GM12891 (cell line): ENCODE results near the gene NCKAP5.

Experiments
- PAX5 ChIP-seq: IDR thresholded peaks from 2 replicates; pipeline ENCODE4 v1.6.1; 2011; ENCODE audit warnings: low read length, moderate library complexity, mild to moderate bottlenecking; ENCODE audit not compliant: insufficient read depth, severe bottlenecking
- POLR2A ChIP-seq: IDR thresholded peaks from 2 replicates; pipeline ENCODE4 v1.6.1; 2011; ENCODE audit warnings: low read depth, low read length, control low read depth
- POLR2AphosphoS5 ChIP-seq: IDR thresholded peaks from 2 replicates; pipeline ENCODE4 v1.6.1; 2011; ENCODE audit warnings: low read depth, low read length, control low read depth
- POU2F2 ChIP-seq: IDR thresholded peaks from 2 replicates; pipeline ENCODE4 v1.6.1; 2011; ENCODE audit warnings: low read depth, mild to moderate bottlenecking, control low read depth, low read length, moderate library complexity
- SPI1 ChIP-seq: IDR thresholded peaks from 2 replicates; pipeline ENCODE4 v1.6.1; 2011; ENCODE audit warnings: low read depth, low read length, control low read depth
- TAF1 ChIP-seq: IDR thresholded peaks from 2 replicates; pipeline ENCODE4 v1.6.1; 2011; ENCODE audit warnings: low read depth, low read length, control low read depth

DNA sequence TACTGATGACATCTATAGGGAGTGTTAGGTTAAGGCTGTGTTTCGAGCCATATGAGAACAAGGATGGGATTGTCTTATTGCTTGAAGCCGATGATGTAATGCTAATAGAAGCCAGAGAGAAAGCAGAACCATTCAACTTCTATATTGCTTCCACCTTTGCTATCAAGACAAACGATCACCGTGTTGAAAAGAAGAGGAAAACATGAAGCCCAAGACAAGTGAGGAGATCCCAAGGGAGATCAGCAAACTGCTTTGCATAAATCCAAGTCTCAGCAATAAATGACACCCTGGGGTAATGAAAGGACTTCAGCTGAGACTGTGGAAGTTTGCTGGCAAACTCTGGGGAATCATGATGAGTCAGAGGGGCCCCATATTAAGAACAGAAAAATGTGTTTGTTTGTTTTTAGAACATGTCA, 206.2 kb downstream of the NCKAP5 start:
- TF ChIP-seq TAF1 = no peak
- TF ChIP-seq POLR2AphosphoS5 = no peak
- no peak for TF ChIP-seq POLR2A
- TF ChIP-seq PAX5 = no peak
- TF ChIP-seq POU2F2 = no peak
- TF ChIP-seq SPI1 = no peak
